Cardiac muscle cell (in vitro differentiated cells and primary cell): ENCODE data around the gene SLC39A7. TPM values are rescaled to one million over a fixed set of nuclear protein-coding genes. Genes with fewer than 3 reads are reported as not detected.

Experiments used
- DNase-seq, 2 donors: peaks; one replicate each; pipeline versions ENCODE4 v3.0.0 to v3.0.0-alpha.2; 2010 to 2017; ENCODE audit warnings: low read depth in 1 of 2, low spot score in 1 of 2
- H3K27ac ChIP-seq: fragments of 200-600 bp; sonication (generic); 2 replicates; pipeline ENCODE4 v1.5.1; 2016
- H3K27me3 ChIP-seq: fragments of 200-600 bp; sonication (generic); 2 replicates; pipeline ENCODE4 v1.6.0; 2016; ENCODE audit warnings: control low read depth
- H3K36me3 ChIP-seq: fragments of 200-600 bp; sonication (generic); 2 replicates; pipeline ENCODE4 v1.5.1; 2016; ENCODE audit warnings: control low read depth
- H3K4me1 ChIP-seq: fragments of 200-600 bp; sonication (generic); 2 replicates; pipeline ENCODE4 v1.8.1; 2017; ENCODE audit warnings: low read depth, mild to moderate bottlenecking, mixed run types
- H3K4me3 ChIP-seq: fragments of 200-600 bp; sonication (generic); 2 replicates; pipeline ENCODE4 v1.5.1; 2016; ENCODE audit warnings: mild to moderate bottlenecking
- H3K9me3 ChIP-seq: fragments of 200-600 bp; sonication (generic); 2 replicates; pipeline ENCODE4 v1.5.1; 2017; ENCODE audit warnings: low read depth, mild to moderate bottlenecking, control low read depth
- CTCF ChIP-seq: IDR thresholded peaks from 2 replicates; pipeline ENCODE4 v1.5.1; 2012; ENCODE audit warnings: low read depth, mild to moderate bottlenecking, low read length
- polyA plus RNA-seq: library from polyadenylated mRNA; unstranded; fragments of >200 nt; fragmentation: Nextera tagmentation; extraction: Ambion mirVana; gene quantifications from 2 replicates; pipeline ENCODE4 v1.2.1, GENCODE V29; 2016
- total RNA-seq: library from RNA; depleted of rRNA; stranded (reverse); fragments of >200 nt; gene quantifications from 2 replicates; pipeline ENCODE4 v1.2.3, GENCODE V29; 2016

The SLC39A7 gene
- total and polyA plus RNA-seq, 2 experiments from 2014 or later, result 51.3 to 147 TPM

GRCh38 chr6:33176906-33177305 lies 23.8 kb upstream of the SLC39A7 start:
- no peak for DNase-seq

GRCh38 chr6:33177552-33178446 lies 22.9 kb upstream of the SLC39A7 start:
- no peaks in the 10 kb centered on the region for H3K4me1 ChIP-seq

More at GRCh38 chr6:33176906-33177305, 23.8 kb upstream of the SLC39A7 start:
- H3K4me3 ChIP-seq, result no peak overlapping the region
- no peak for TF ChIP-seq CTCF
- no peaks in the 10 kb centered on the region for H3K27me3 ChIP-seq
- H3K36me3 ChIP-seq, result no peaks in the 10 kb centered on the region
- no peaks in the 10 kb centered on the region for H3K4me1 ChIP-seq
- no peaks in the 10 kb centered on the region for H3K9me3 ChIP-seq
- no peak overlapping the region for H3K27ac ChIP-seq

DNA sequence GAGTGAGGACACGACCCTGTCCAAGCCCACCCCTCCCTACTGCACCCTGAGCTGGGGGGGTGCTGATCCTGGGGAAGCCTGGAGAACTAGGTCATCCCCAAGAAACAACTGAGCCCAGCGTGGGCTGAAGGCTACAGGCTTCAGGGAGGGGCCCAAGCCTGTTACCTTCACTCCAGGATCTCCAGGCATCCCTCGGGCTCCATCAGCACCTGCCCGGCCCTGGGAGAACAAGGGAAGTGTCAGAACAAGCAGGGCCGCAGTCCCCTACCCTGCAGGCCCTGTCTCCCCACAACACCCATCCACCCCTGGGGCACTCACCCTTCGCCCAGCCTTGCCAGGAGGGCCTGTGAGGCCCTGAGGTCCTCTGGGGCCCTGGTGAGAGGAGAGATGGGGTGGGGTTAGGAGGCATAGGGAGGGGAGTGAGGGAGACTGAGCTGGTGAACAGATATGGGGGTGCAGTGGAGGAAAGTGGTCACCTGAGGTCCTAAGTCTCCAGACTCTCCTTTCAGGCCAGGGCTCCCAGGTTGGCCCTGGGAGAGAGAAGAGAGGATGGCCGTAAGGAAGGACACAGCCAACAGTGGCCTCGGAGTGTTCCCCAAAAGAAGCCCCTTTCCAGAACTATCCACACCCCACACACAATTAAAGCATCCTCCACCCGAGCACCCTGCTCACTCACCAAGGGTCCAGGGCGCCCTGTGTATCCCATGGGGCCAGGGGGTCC lies 21.8 kb upstream of the SLC39A7 start:
- H3K27me3 ChIP-seq, result no peaks in the 10 kb centered on the region
- no peak overlapping the region for H3K4me3 ChIP-seq
- H3K36me3 ChIP-seq, result no peaks in the 10 kb centered on the region
- no peak overlapping the region for H3K27ac ChIP-seq
- TF ChIP-seq CTCF, result no peak
- no peaks in the 10 kb centered on the region for H3K4me1 ChIP-seq
- no peaks in the 10 kb centered on the region for H3K9me3 ChIP-seq
- no peak for DNase-seq

More at GRCh38 chr6:33177552-33178446, 22.9 kb upstream of the SLC39A7 start:
- no peak overlapping the region for H3K4me3 ChIP-seq
- TF ChIP-seq CTCF, result no peak
- H3K27ac ChIP-seq, result no peak overlapping the region
- DNase-seq, result no peak
- no peaks in the 10 kb centered on the region for H3K36me3 ChIP-seq
- H3K27me3 ChIP-seq, result no peaks in the 10 kb centered on the region
- H3K9me3 ChIP-seq, result no peaks in the 10 kb centered on the region

DNA sequence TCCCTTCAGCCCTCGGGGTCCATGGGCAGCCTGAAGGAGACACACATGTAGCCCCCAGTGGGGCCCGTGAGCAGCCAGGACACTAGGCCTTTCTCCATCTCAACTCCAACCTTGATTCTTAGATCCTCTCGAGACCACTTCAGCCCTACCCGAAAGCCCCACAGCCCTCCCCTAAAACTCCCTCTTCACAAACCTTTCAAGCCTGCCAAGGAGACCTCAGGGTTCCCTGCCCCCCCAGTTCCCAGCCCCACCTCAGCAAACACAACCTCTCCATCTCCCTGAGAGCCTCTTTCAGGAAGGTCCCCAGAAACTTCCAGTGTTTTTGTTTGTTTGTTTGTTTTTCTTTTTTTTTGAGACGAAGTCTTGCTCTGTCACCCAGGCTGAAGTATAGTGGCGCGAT lies 19.5 kb upstream of the SLC39A7 start:
- H3K9me3 ChIP-seq, result no peaks in the 10 kb centered on the region
- H3K27me3 ChIP-seq, result no peaks in the 10 kb centered on the region
- H3K36me3 ChIP-seq, result no peaks in the 10 kb centered on the region
- no peak overlapping the region for H3K4me3 ChIP-seq
- no peaks in the 10 kb centered on the region for H3K4me1 ChIP-seq
- no peak for DNase-seq
- no peak for TF ChIP-seq CTCF
- no peak overlapping the region for H3K27ac ChIP-seq

GRCh38 chr6:33183071-33183683 lies 17.5 kb upstream of the SLC39A7 start:
- no peak for DNase-seq
- H3K9me3 ChIP-seq, result no peaks in the 10 kb centered on the region
- no peaks in the 10 kb centered on the region for H3K4me1 ChIP-seq
- H3K27me3 ChIP-seq, result no peaks in the 10 kb centered on the region
- no peaks in the 10 kb centered on the region for H3K36me3 ChIP-seq
- no peak overlapping the region for H3K27ac ChIP-seq
- TF ChIP-seq CTCF, result no peak
- no peak overlapping the region for H3K4me3 ChIP-seq
